ENCODE data around the gene MAU2.
"Not testable (repeated sequence)": the region's sequence is repeated elsewhere in the genome, so short reads cannot be mapped to it uniquely, and the experiment has no call there.

GRCh38 chr19:19389683-19390082 lies 69.1 kb downstream of the MAU2 start:
- TF ChIP-seq, protein P1, sequence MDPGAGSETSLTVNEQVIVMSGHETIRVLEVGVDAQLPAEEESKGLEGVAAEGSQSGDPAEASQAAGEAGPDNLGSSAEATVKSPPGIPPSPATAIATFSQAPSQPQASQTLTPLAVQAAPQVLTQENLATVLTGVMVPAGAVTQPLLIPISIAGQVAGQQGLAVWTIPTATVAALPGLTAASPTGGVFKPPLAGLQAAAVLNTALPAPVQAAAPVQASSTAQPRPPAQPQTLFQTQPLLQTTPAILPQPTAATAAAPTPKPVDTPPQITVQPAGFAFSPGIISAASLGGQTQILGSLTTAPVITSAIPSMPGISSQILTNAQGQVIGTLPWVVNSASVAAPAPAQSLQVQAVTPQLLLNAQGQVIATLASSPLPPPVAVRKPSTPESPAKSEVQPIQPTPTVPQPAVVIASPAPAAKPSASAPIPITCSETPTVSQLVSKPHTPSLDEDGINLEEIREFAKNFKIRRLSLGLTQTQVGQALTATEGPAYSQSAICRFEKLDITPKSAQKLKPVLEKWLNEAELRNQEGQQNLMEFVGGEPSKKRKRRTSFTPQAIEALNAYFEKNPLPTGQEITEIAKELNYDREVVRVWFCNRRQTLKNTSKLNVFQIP (CRISPR knock-in tag; IDR thresholded peaks at IDR 0.05; ENCODE audit: borderline replicate concordance, low read depth): not testable (repeated sequence)
- not testable (repeated sequence) for TF ChIP-seq ARNTL (CRISPR knock-in tag; IDR thresholded peaks at IDR 0.05; ENCODE audit: borderline replicate concordance, low read depth); SNAI2 (CRISPR knock-in tag; IDR thresholded peaks at IDR 0.05); PATZ1 (CRISPR knock-in tag; IDR thresholded peaks at IDR 0.05; ENCODE audit: borderline replicate concordance)

Data from SK-N-SH treated with all-trans-retinoic acid at 6 μM for 48 hours (cell line).